CD14-positive monocyte (primary cell): ENCODE results near the gene HRH2. TPM values are rescaled to one million over a fixed set of nuclear protein-coding genes. Genes with fewer than 3 reads are reported as not detected.

ENCODE experiments used
- DNase-seq, 3 donors: peaks; one replicate each; pipeline ENCODE4 v3.0.0-alpha.2; 2011 to 2022
- H2AFZ ChIP-seq: 2 replicates; pipeline ENCODE4 v1.6.0; 2012; ENCODE audit warnings: mild to moderate bottlenecking, low read depth, low read length, inconsistent platforms; ENCODE audit not compliant: insufficient read depth, poor library complexity, severe bottlenecking
- H3K27ac ChIP-seq, 2 donors: 1 replicate in 1 of 2; 2 replicates in 1 of 2; pipeline ENCODE4 v1.5.1; 2012 to 2013; ENCODE audit warnings: low read length in 2 of 2, control low read depth in 1 of 2, inconsistent platforms in 1 of 2, low read depth in 1 of 2, mild to moderate bottlenecking in 1 of 2
- H3K27me3 ChIP-seq, 2 donors: one replicate each; pipeline versions ENCODE4 v1.6.0 to v1.6.1; 2011 to 2013; ENCODE audit warnings: low read length in 2 of 2; ENCODE audit not compliant: control insufficient read depth in 2 of 2, insufficient read depth in 2 of 2
- H3K36me3 ChIP-seq, 2 donors: replicated peaks in 1 of 2; 1 replicate in 1 of 2; 2 replicates in 1 of 2; pipeline versions ENCODE4 v1.5.1 to v1.6.1; 2012 to 2013; ENCODE audit warnings: low read length in 2 of 2, control low read depth in 1 of 2, inconsistent platforms in 1 of 2, mild to moderate bottlenecking in 1 of 2; ENCODE audit not compliant: insufficient read depth in 2 of 2, control insufficient read depth in 1 of 2
- H3K4me1 ChIP-seq, 2 donors: 1 replicate in 1 of 2; 2 replicates in 1 of 2; pipeline versions ENCODE4 v1.5.1 to v1.6.1; 2012 to 2013; ENCODE audit warnings: low read length in 2 of 2, control low read depth in 1 of 2, inconsistent platforms in 1 of 2, mild to moderate bottlenecking in 1 of 2, moderate library complexity in 1 of 2; ENCODE audit not compliant: insufficient read depth in 2 of 2, control insufficient read depth in 1 of 2
- H3K4me2 ChIP-seq: replicated peaks from 2 replicates; pipeline ENCODE3; 2012; ENCODE audit warnings: low read length, moderate library complexity, mild to moderate bottlenecking; ENCODE audit not compliant: poor library complexity, severe bottlenecking; ENCODE audit errors: extremely low read depth
- H3K4me3 ChIP-seq, 3 experiments: fragments of 200-600 bp in 1 of 3; sonication (generic) in 1 of 3; replicated peaks in 1 of 3; 1 replicate in 2 of 3; 2 replicates in 1 of 3; pipeline ENCODE4 v1.5.1; 2011 to 2013; ENCODE audit warnings: low read length in 3 of 3, mild to moderate bottlenecking in 3 of 3, control low read depth in 2 of 3, low read depth in 2 of 3, inconsistent platforms in 1 of 3, moderate library complexity in 1 of 3
- H3K79me2 ChIP-seq: 2 replicates; pipeline ENCODE4 v1.6.0; 2012; ENCODE audit warnings: mild to moderate bottlenecking, control low read depth, inconsistent platforms, low read length, moderate library complexity; ENCODE audit not compliant: insufficient read depth
- H3K9ac ChIP-seq: 2 replicates; pipeline ENCODE4 v1.6.0; 2017; ENCODE audit warnings: low read length, mild to moderate bottlenecking; ENCODE audit not compliant: insufficient read depth, poor library complexity, severe bottlenecking
- H3K9me3 ChIP-seq, 2 donors: replicated peaks in 1 of 2; 1 replicate in 1 of 2; 2 replicates in 1 of 2; pipeline versions ENCODE4 v1.5.1 to v1.6.1; 2012 to 2013; ENCODE audit warnings: low read length in 2 of 2, control low read depth in 1 of 2; ENCODE audit not compliant: control insufficient read depth in 1 of 2, insufficient read depth in 1 of 2
- H4K20me1 ChIP-seq: 2 replicates; pipeline ENCODE4 v1.6.0; 2012; ENCODE audit warnings: mild to moderate bottlenecking, low read length, control low read depth, moderate library complexity; ENCODE audit not compliant: insufficient read depth
- H3K27ac Mint-ChIP-seq, 7 donors: one replicate each; pipeline ENCODE4 v1.8.0; 2020; ENCODE audit warnings: mild to moderate bottlenecking in 7 of 7, mixed read lengths in 7 of 7, moderate library complexity in 6 of 7, inconsistent platforms in 2 of 7
- H3K27me3 Mint-ChIP-seq, 3 donors: one replicate each; pipeline ENCODE4 v1.8.0; 2021 to 2022; ENCODE audit warnings: low read depth in 3 of 3, mild to moderate bottlenecking in 3 of 3, mixed read lengths in 3 of 3, moderate library complexity in 3 of 3, inconsistent platforms in 1 of 3
- H3K36me3 Mint-ChIP-seq, 2 donors: one replicate each; pipeline ENCODE4 v1.8.0; 2020; ENCODE audit warnings: mixed read lengths in 2 of 2, inconsistent platforms in 1 of 2, mild to moderate bottlenecking in 1 of 2
- H3K4me1 Mint-ChIP-seq: one replicate; pipeline ENCODE4 v1.8.0; 2020; ENCODE audit warnings: mild to moderate bottlenecking, mixed read lengths
- H3K4me3 Mint-ChIP-seq, 2 donors: one replicate each; pipeline ENCODE4 v1.8.0; 2020; ENCODE audit warnings: mild to moderate bottlenecking in 2 of 2, mixed read lengths in 2 of 2, moderate library complexity in 1 of 2
- H3K9me3 Mint-ChIP-seq, 7 donors: one replicate each; pipeline ENCODE4 v1.8.0; 2020 to 2022; ENCODE audit warnings: mixed read lengths in 7 of 7, mild to moderate bottlenecking in 6 of 7, moderate library complexity in 6 of 7, inconsistent platforms in 2 of 7
- CTCF ChIP-seq: fragments of 200-600 bp; IDR thresholded peaks from one replicate; pipeline ENCODE4 v1.8.0; 2022; ENCODE audit warnings: antibody characterized with exemption, mild to moderate bottlenecking
- WGBS: methylation state at CpG from one replicate; pipeline ENCODE4 v1.1.5; 2013; ENCODE audit warnings: missing lambda C conversion rate; ENCODE audit not compliant: insufficient coverage; 5-methylcytosine and 5-hydroxymethylcytosine counted together
- intact Hi-C, 2 donors: fragments of 100-400 bp; cut with micrococcal nuclease; formaldehyde crosslinking; loops; one replicate each; pipeline versions ENCODE4 v1.15.0 to v1.15.1; 2023
- polyA plus RNA-seq, 3 donors: library from polyadenylated mRNA; depleted of rRNA in 1 of 3; unstranded in 2 of 3; stranded (reverse) in 1 of 3; fragments of 300-500 nt in 2 of 3; fragments of >200 nt in 1 of 3; fragmentation: Illumina TruSeq in 2 of 3; gene quantifications; 1 replicate in 2 of 3; 2 replicates in 1 of 3; pipeline ENCODE4 v1.2.3, GENCODE V29; 2012 to 2021

HRH2 gene
- polyA plus RNA-seq, 3 donors = 10.6 to 71.7 (median 25.5) TPM

DNA sequence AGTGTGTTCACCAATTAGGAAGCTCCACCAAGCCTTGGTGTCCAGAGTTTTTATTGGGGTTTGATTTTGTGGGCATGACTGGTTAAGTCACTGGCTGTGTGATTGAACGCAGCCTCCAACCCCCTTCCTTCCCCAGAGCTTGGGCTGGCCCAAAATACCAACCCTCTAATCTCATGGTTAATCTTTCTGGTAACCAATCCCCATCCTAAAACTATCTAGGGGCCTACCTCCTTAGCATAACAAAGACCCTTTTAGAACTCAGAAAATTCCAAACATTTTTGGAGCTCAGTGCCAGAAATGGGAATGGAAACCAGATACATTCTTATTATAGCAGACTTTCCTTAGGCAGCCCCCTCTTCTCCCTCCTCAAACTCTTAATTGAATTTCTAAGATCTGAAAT, 35.9 kb upstream of the HRH2 start:
- peaks cover 28% of the 10 kb centered on the region for H3K4me1 Mint-ChIP-seq
- peaks cover 32 to 33% of the 10 kb centered on the region in 2 donors for H3K4me1 ChIP-seq
- no peak for DNase-seq
- H2AFZ ChIP-seq = no peak overlapping the region
- H3K4me3 ChIP-seq = no peak overlapping the region
- no peak overlapping the region for H3K27ac Mint-ChIP-seq
- H3K36me3 Mint-ChIP-seq = peaks cover 6 to 11% of the 10 kb centered on the region in 2 donors
- no peaks in the 10 kb centered on the region for H3K27me3 ChIP-seq
- no peak for TF ChIP-seq CTCF
- no peak overlapping the region for H3K9ac ChIP-seq
- no peaks in the 10 kb centered on the region for H4K20me1 ChIP-seq
- H3K4me3 Mint-ChIP-seq = no peak overlapping the region
- H3K27ac ChIP-seq = no peak overlapping the region
- peaks cover 0 to 3% (median 1%) of the 10 kb centered on the region in 3 donors for H3K27me3 Mint-ChIP-seq
- H3K79me2 ChIP-seq = no peaks in the 10 kb centered on the region
- peaks cover 15 to 24% of the 10 kb centered on the region in 2 donors for H3K9me3 ChIP-seq
- H3K4me2 ChIP-seq = no peak overlapping the region
- WGBS = 100% methylated on average over 1 of the region's 1 CpG
- peaks cover 19 to 29% (median 24%) of the 10 kb centered on the region in 7 donors for H3K9me3 Mint-ChIP-seq
- intact Hi-C loops = no loop called here
- H3K36me3 ChIP-seq = no peaks in the 10 kb centered on the region

- no peaks in the 10 kb centered on the region for H4K20me1 ChIP-seq
- TF ChIP-seq CTCF = no peak
- intact Hi-C loops = no loop called here
- no peak overlapping the region for H2AFZ ChIP-seq
- H3K36me3 Mint-ChIP-seq = peaks cover 6 to 11% of the 10 kb centered on the region in 2 donors
- H3K4me1 ChIP-seq = peaks cover 20 to 22% of the 10 kb centered on the region in 2 donors
- H3K9me3 Mint-ChIP-seq = peaks cover 22 to 33% (median 25%) of the 10 kb centered on the region in 7 donors
- no peak overlapping the region for H3K27ac ChIP-seq
- peaks cover 21% of the 10 kb centered on the region for H3K4me1 Mint-ChIP-seq
- peaks cover 15 to 26% of the 10 kb centered on the region in 2 donors for H3K9me3 ChIP-seq
- WGBS = 84% methylated on average over 6 of the region's 7 CpGs
- DNase-seq = no peak
- no peak overlapping the region for H3K4me3 Mint-ChIP-seq
- H3K79me2 ChIP-seq = no peaks in the 10 kb centered on the region
- no peak overlapping the region for H3K4me3 ChIP-seq
- H3K27me3 Mint-ChIP-seq = peaks cover 1 to 3% (median 2%) of the 10 kb centered on the region in 3 donors
- H3K27ac Mint-ChIP-seq = no peak overlapping the region
- no peak overlapping the region for H3K9ac ChIP-seq
- H3K36me3 ChIP-seq = no peaks in the 10 kb centered on the region
- H3K27me3 ChIP-seq = no peaks in the 10 kb centered on the region
- no peak overlapping the region for H3K4me2 ChIP-seq
Measured at GRCh38 chr5:175623088-175623487, 34.8 kb upstream of the HRH2 start.
